Trophoblast cell (in vitro differentiated cells and primary cell): ENCODE results near the gene WDR87.
"Not testable (repeated sequence)": the region's sequence is repeated elsewhere in the genome, so short reads cannot be mapped to it uniquely, and the experiment has no call there.

Source experiments
- DNase-seq, 2 donors: peaks; one replicate each; pipeline ENCODE4 v3.0.0-alpha.2; 2016
- H2AFZ ChIP-seq: 2 replicates; pipeline ENCODE4 v1.6.1; 2013; ENCODE audit warnings: low read length, moderate library complexity, mild to moderate bottlenecking; ENCODE audit not compliant: insufficient read depth, poor library complexity
- H2AK5ac ChIP-seq: 2 replicates; pipeline ENCODE4 v1.6.1; 2013; ENCODE audit warnings: mild to moderate bottlenecking, low read length
- H2BK120ac ChIP-seq: 2 replicates; pipeline ENCODE4 v1.6.1; 2013; ENCODE audit warnings: low read length, mild to moderate bottlenecking, moderate library complexity; ENCODE audit not compliant: insufficient read depth, poor library complexity
- H2BK12ac ChIP-seq: 2 replicates; pipeline ENCODE4 v1.6.1; 2013; ENCODE audit warnings: mild to moderate bottlenecking, low read length, moderate library complexity
- H2BK5ac ChIP-seq: 2 replicates; pipeline ENCODE4 v1.6.1; 2013; ENCODE audit warnings: low read length, low read depth, moderate library complexity, mild to moderate bottlenecking; ENCODE audit not compliant: poor library complexity
- H3K14ac ChIP-seq: 2 replicates; pipeline ENCODE4 v1.6.1; 2013; ENCODE audit warnings: mild to moderate bottlenecking, low read length
- H3K18ac ChIP-seq: 2 replicates; pipeline ENCODE4 v1.6.1; 2013; ENCODE audit warnings: mild to moderate bottlenecking, low read length
- H3K23ac ChIP-seq: 2 replicates; pipeline ENCODE4 v1.6.1; 2013; ENCODE audit warnings: low read length
- H3K27ac ChIP-seq: 2 replicates; pipeline ENCODE4 v1.5.1; 2013; ENCODE audit warnings: low read depth, mild to moderate bottlenecking, inconsistent platforms, low read length, moderate library complexity
- H3K27me3 ChIP-seq: 2 replicates; pipeline ENCODE4 v1.6.1; 2013; ENCODE audit warnings: inconsistent platforms, mild to moderate bottlenecking, low read length, moderate library complexity; ENCODE audit not compliant: insufficient read depth
- H3K36me3 ChIP-seq, 2 experiments: 1 replicate in 1 of 2; 2 replicates in 1 of 2; pipeline ENCODE4 v1.6.1; 2013; ENCODE audit warnings: low read length in 2 of 2, mild to moderate bottlenecking in 2 of 2, moderate library complexity in 1 of 2; ENCODE audit not compliant: insufficient read depth in 2 of 2, control insufficient read depth in 1 of 2
- H3K4ac ChIP-seq: 2 replicates; pipeline ENCODE4 v1.6.1; 2013; ENCODE audit warnings: low read depth, mild to moderate bottlenecking, low read length, moderate library complexity
- H3K4me1 ChIP-seq, 2 experiments: 1 replicate in 1 of 2; 2 replicates in 1 of 2; pipeline ENCODE4 v1.6.1; 2013; ENCODE audit warnings: low read length in 2 of 2, mild to moderate bottlenecking in 2 of 2, moderate library complexity in 1 of 2; ENCODE audit not compliant: insufficient read depth in 2 of 2, control insufficient read depth in 1 of 2
- H3K4me2 ChIP-seq: 2 replicates; pipeline ENCODE4 v1.6.1; 2013; ENCODE audit warnings: inconsistent platforms, mild to moderate bottlenecking, low read length, moderate library complexity
- H3K4me3 ChIP-seq: 2 replicates; pipeline ENCODE4 v1.5.1; 2013; ENCODE audit warnings: mild to moderate bottlenecking, low read depth, low read length, inconsistent platforms
- H3K79me1 ChIP-seq: one replicate; pipeline ENCODE4 v1.6.1; 2013; ENCODE audit warnings: low read length
- H3K79me2 ChIP-seq: 2 replicates; pipeline ENCODE4 v1.6.1; 2013; ENCODE audit warnings: low read length, mild to moderate bottlenecking; ENCODE audit not compliant: control insufficient read depth, insufficient read depth, poor library complexity
- H3K9ac ChIP-seq: 2 replicates; pipeline ENCODE4 v1.6.1; 2013; ENCODE audit warnings: mild to moderate bottlenecking, low read length
- H3K9me3 ChIP-seq: 2 replicates; pipeline ENCODE4 v1.6.1; 2013; ENCODE audit warnings: low read depth, mild to moderate bottlenecking, control low read depth, inconsistent platforms, low read length; ENCODE audit not compliant: insufficient read depth
- H4K12ac ChIP-seq: 2 replicates; pipeline ENCODE4 v1.6.1; 2013; ENCODE audit warnings: low read depth, mild to moderate bottlenecking, low read length, moderate library complexity
- H4K8ac ChIP-seq: 2 replicates; pipeline ENCODE4 v1.6.1; 2013; ENCODE audit warnings: low read depth, mild to moderate bottlenecking, low read length, moderate library complexity
- H4K91ac ChIP-seq: one replicate; pipeline ENCODE4 v1.6.1; 2013; ENCODE audit warnings: low read depth, mild to moderate bottlenecking, low read length, moderate library complexity
- WGBS: extraction: QIAGEN DNeasy Blood & Tissue Kit; methylation state at CpG from one replicate; pipeline ENCODE4 v1.1.7; 2013; ENCODE audit warnings: missing lambda C conversion rate; ENCODE audit not compliant: insufficient read length, insufficient coverage; ENCODE audit errors: extremely low coverage; 5-methylcytosine and 5-hydroxymethylcytosine counted together

WDR87 gene

GRCh38 chr19:37926255-37926654 is 19.9 kb upstream of the WDR87 start:
- H2AK5ac ChIP-seq = no peak overlapping the region
- H3K9ac ChIP-seq = no peak overlapping the region
- no peaks in the 10 kb centered on the region for H3K79me1 ChIP-seq
- H3K79me2 ChIP-seq = no peaks in the 10 kb centered on the region
- H3K18ac ChIP-seq = no peak overlapping the region
- H3K27ac ChIP-seq = no peak overlapping the region
- no peak overlapping the region for H2BK120ac ChIP-seq
- no peak overlapping the region for H4K12ac ChIP-seq
- WGBS = no CpG with 5 or more reads among the region's 10 CpGs
- no peak overlapping the region for H2BK5ac ChIP-seq
- H3K27me3 ChIP-seq = no peaks in the 10 kb centered on the region
- no peak overlapping the region for H2BK12ac ChIP-seq
- no peak overlapping the region for H3K14ac ChIP-seq
- peak overlapping the region; percentile 6 for H3K4me3 ChIP-seq
- H3K36me3 ChIP-seq = no peaks in the 10 kb centered on the region
- no peak overlapping the region for H4K91ac ChIP-seq
- no peaks in the 10 kb centered on the region for H3K4me1 ChIP-seq
- no peak overlapping the region for H3K23ac ChIP-seq
- peaks cover 2% of the 10 kb centered on the region for H3K9me3 ChIP-seq
- no peak overlapping the region for H4K8ac ChIP-seq
- no peak overlapping the region for H3K4me2 ChIP-seq
- no peak overlapping the region for H2AFZ ChIP-seq
- no peak overlapping the region for H3K4ac ChIP-seq
- no peak for DNase-seq

DNA sequence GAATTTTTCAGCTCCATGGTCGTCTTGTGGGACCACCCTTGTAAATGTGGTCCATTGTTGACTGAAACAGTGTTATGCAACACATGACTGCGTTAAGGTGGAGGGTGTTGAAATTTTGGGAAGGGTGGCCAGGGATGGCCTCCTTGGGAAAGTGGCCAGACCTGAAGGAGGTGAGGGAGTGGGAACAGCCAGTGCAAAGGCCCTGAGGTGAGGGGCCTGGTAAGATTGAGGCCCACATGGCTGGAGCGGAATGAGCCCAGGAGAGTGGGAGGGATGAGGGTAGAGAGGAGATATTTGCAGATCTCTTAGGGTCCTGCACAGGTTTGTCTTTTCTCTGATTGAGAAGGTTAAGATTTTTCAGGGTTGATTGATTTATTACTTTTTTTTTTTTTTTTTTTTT is 18.8 kb upstream of the WDR87 start:
- H4K91ac ChIP-seq = no peak overlapping the region
- WGBS = no CpG with 5 or more reads among the region's 3 CpGs
- DNase-seq = no peak

DNA sequence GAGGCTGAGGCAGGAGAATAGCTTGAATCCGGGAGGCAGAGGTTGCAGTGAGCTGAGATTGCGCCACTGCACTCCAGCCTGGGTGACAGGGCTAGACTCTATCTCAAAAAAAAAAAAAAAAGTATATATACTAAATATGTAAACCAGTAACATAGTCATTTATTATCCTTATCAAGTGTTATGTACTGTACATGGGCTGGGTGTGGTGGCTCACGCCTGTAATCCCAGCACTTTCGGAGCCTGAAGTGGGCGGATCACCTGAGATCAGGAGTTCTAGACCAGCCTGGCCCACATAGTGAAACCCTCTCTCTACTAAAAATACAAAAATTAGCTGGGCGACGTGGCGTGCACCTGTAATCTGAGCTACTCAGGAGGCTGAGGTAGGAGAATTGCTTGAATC is 18.2 kb upstream of the WDR87 start:
- no CpG with 5 or more reads among the region's 8 CpGs for WGBS
- not testable (repeated sequence) for H2AFZ ChIP-seq, H3K79me1 ChIP-seq, H3K79me2 ChIP-seq, H3K27me3 ChIP-seq, H3K36me3 ChIP-seq, H2AK5ac ChIP-seq, H3K14ac ChIP-seq, H3K9ac ChIP-seq, H3K4me2 ChIP-seq, H3K4ac ChIP-seq, H3K4me3 ChIP-seq, H4K8ac ChIP-seq, H3K23ac ChIP-seq, H2BK12ac ChIP-seq, H3K18ac ChIP-seq, H4K12ac ChIP-seq, H3K4me1 ChIP-seq, H2BK5ac ChIP-seq, H2BK120ac ChIP-seq, H3K9me3 ChIP-seq, H4K91ac ChIP-seq, DNase-seq, H3K27ac ChIP-seq

More for the DNA sequence above, 18.8 kb upstream of the WDR87 start:
- Histone ChIP-seq H2BK12ac (no peak overlapping the region), H2AFZ (no peak overlapping the region), H2BK120ac (no peak overlapping the region), H3K9ac (no peak overlapping the region), H4K12ac (no peak overlapping the region), H3K4me2 (no peak overlapping the region), H3K4me3 (no peak overlapping the region), H3K27ac (no peak overlapping the region), H3K23ac (no peak overlapping the region), H3K36me3 (no peaks in the 10 kb centered on the region), H3K9me3 (peaks cover 2% of the 10 kb centered on the region), H2BK5ac (no peak overlapping the region), H3K79me1 (no peaks in the 10 kb centered on the region), H2AK5ac (no peak overlapping the region), H3K27me3 (no peaks in the 10 kb centered on the region), H3K4me1 (no peaks in the 10 kb centered on the region), H3K18ac (peak overlapping the region; percentile 7), H4K8ac (no peak overlapping the region), H3K14ac (no peak overlapping the region), H3K4ac (no peak overlapping the region), H3K79me2 (no peaks in the 10 kb centered on the region)

- no peak overlapping the region for H3K18ac ChIP-seq
- DNase-seq = no peak
- no peak overlapping the region for H3K4me2 ChIP-seq
- no peak overlapping the region for H3K4ac ChIP-seq
- no peak overlapping the region for H3K4me3 ChIP-seq
- no peak overlapping the region for H4K12ac ChIP-seq
- no peak overlapping the region for H3K27ac ChIP-seq
- H3K79me2 ChIP-seq = no peaks in the 10 kb centered on the region
- no peaks in the 10 kb centered on the region for H3K4me1 ChIP-seq
- WGBS = no CpG with 5 or more reads among the region's 23 CpGs
- no peaks in the 10 kb centered on the region for H3K27me3 ChIP-seq
- no peak overlapping the region for H4K91ac ChIP-seq
- H3K9ac ChIP-seq = no peak overlapping the region
- H3K9me3 ChIP-seq = no peaks in the 10 kb centered on the region
- no peak overlapping the region for H2BK120ac ChIP-seq
- H3K79me1 ChIP-seq = no peaks in the 10 kb centered on the region
- H2BK12ac ChIP-seq = no peak overlapping the region
- no peak overlapping the region for H2AK5ac ChIP-seq
- H2BK5ac ChIP-seq = no peak overlapping the region
- no peak overlapping the region for H3K23ac ChIP-seq
- no peak overlapping the region for H2AFZ ChIP-seq
- H4K8ac ChIP-seq = no peak overlapping the region
- H3K36me3 ChIP-seq = no peaks in the 10 kb centered on the region
- H3K14ac ChIP-seq = no peak overlapping the region
These were observed 14.4 kb upstream of the WDR87 start for GRCh38 chr19:37920591-37921450.
